ENCODE data around the gene CYP46A1.

Gene CYP46A1

DNA sequence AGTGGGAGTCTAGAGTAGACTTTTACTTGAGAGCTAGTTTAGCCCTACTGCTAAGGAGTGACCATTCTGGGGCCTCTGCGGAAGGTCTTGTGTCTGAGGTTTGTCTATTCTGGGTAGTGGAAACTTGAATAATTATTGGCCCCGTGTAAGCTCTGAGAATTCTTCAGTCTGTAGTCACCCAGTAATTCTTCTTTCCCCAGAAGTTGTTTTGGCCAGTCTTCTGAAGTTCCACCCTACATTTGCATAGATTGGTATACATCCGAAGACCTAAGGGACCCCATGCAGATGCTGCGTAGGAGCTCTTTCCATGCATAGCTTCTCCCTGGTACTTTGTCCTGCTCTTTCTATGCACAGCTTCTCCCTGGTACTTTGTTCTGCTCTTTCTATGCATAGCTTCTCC lies 12.8 kb downstream of the CYP46A1 start:
- Histone ChIP-seq H3K79me2 (ENCODE audit: insufficient read depth, low read depth) (no peaks in the 10 kb centered on the region), H3K36me3 (ENCODE audit: insufficient read depth) (no peaks in the 10 kb centered on the region), H3K9ac (no peak overlapping the region), H3K27ac (no peak overlapping the region), H3K27me3 (ENCODE audit: insufficient read depth, low read depth) (no peaks in the 10 kb centered on the region), H3K4me3 (IDR thresholded peaks at IDR 0.05; ENCODE audit: insufficient read depth, low read depth, low read length) (no peak overlapping the region), H4K20me1 (ENCODE audit: insufficient read depth) (no peaks in the 10 kb centered on the region), H2AFZ (ENCODE audit: low read depth) (no peak overlapping the region), H3K4me1 (ENCODE audit: low read depth, poor library complexity, severe bottlenecking) (no peaks in the 10 kb centered on the region), H3K4me2 (no peak overlapping the region)
- TF ChIP-seq, protein P1, sequence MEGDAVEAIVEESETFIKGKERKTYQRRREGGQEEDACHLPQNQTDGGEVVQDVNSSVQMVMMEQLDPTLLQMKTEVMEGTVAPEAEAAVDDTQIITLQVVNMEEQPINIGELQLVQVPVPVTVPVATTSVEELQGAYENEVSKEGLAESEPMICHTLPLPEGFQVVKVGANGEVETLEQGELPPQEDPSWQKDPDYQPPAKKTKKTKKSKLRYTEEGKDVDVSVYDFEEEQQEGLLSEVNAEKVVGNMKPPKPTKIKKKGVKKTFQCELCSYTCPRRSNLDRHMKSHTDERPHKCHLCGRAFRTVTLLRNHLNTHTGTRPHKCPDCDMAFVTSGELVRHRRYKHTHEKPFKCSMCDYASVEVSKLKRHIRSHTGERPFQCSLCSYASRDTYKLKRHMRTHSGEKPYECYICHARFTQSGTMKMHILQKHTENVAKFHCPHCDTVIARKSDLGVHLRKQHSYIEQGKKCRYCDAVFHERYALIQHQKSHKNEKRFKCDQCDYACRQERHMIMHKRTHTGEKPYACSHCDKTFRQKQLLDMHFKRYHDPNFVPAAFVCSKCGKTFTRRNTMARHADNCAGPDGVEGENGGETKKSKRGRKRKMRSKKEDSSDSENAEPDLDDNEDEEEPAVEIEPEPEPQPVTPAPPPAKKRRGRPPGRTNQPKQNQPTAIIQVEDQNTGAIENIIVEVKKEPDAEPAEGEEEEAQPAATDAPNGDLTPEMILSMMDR (conservative IDR thresholded peaks at IDR 0.05; ENCODE audit: low read depth, low read length) = no peak

DNA sequence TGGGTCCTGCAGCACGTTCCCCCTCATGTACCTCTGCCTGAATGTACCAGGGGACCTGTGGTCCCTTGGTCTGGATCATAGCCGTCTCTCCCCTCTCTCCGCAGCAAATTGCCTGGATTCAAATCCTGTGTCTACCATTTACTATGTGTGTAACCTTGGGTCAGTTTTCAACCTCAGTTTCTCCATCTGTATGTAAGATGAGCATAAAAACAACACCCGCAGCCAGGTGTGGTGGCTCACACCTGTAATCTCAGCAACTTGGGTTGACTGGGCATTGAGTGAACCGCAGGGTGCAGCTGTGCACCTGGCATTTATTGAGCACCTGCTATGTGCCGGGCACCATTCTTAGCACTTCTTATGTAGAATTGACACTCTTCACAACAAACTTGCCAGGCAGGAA lies 14.1 kb downstream of the CYP46A1 start:
- TF ChIP-seq, protein P1 (conservative IDR thresholded peaks at IDR 0.05; ENCODE audit: low read depth, low read length) = no peak
- no peak overlapping the region for H3K9ac ChIP-seq
- no peak overlapping the region for H3K27ac ChIP-seq
- no peaks in the 10 kb centered on the region for H3K4me1 ChIP-seq (ENCODE audit: low read depth, poor library complexity, severe bottlenecking)
- H4K20me1 ChIP-seq (ENCODE audit: insufficient read depth) = no peaks in the 10 kb centered on the region
- no peaks in the 10 kb centered on the region for H3K36me3 ChIP-seq (ENCODE audit: insufficient read depth)
- H2AFZ ChIP-seq (ENCODE audit: low read depth) = no peak overlapping the region
- no peaks in the 10 kb centered on the region for H3K79me2 ChIP-seq (ENCODE audit: insufficient read depth, low read depth)
- H3K4me3 ChIP-seq (IDR thresholded peaks at IDR 0.05; ENCODE audit: insufficient read depth, low read depth, low read length) = no peak overlapping the region
- H3K4me2 ChIP-seq = no peak overlapping the region
- H3K27me3 ChIP-seq (ENCODE audit: insufficient read depth, low read depth) = no peaks in the 10 kb centered on the region

DNA sequence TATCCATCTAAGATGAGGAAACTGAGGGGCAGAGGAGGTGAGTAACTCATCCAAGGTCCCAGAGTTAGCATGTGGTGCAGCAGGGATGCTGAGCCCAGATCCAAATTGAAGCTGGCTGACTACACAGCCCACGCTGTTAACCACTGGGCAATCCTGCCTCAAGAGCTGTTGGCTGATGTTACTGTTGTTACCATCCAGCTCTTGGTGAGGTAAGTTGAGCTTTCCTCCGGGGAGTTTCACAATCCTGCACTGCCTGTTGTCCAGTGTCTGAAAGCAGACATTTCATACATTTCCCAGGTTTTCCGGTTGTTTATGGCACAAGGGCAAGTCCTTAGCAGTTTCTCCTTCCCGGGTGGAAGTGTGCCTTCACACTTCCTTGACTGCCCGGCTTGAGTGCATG lies 14.5 kb downstream of the CYP46A1 start:
- no peaks in the 10 kb centered on the region for H4K20me1 ChIP-seq (ENCODE audit: insufficient read depth)
- no peak overlapping the region for H3K9ac ChIP-seq
- no peaks in the 10 kb centered on the region for H3K27me3 ChIP-seq (ENCODE audit: insufficient read depth, low read depth)
- H3K4me2 ChIP-seq = no peak overlapping the region
- no peak overlapping the region for H3K27ac ChIP-seq
- no peaks in the 10 kb centered on the region for H3K36me3 ChIP-seq (ENCODE audit: insufficient read depth)
- no peak overlapping the region for H2AFZ ChIP-seq (ENCODE audit: low read depth)
- TF ChIP-seq, protein P1 (conservative IDR thresholded peaks at IDR 0.05; ENCODE audit: low read depth, low read length) = no peak
- no peaks in the 10 kb centered on the region for H3K4me1 ChIP-seq (ENCODE audit: low read depth, poor library complexity, severe bottlenecking)
- H3K4me3 ChIP-seq (IDR thresholded peaks at IDR 0.05; ENCODE audit: insufficient read depth, low read depth, low read length) = no peak overlapping the region
- no peaks in the 10 kb centered on the region for H3K79me2 ChIP-seq (ENCODE audit: insufficient read depth, low read depth)

DNA sequence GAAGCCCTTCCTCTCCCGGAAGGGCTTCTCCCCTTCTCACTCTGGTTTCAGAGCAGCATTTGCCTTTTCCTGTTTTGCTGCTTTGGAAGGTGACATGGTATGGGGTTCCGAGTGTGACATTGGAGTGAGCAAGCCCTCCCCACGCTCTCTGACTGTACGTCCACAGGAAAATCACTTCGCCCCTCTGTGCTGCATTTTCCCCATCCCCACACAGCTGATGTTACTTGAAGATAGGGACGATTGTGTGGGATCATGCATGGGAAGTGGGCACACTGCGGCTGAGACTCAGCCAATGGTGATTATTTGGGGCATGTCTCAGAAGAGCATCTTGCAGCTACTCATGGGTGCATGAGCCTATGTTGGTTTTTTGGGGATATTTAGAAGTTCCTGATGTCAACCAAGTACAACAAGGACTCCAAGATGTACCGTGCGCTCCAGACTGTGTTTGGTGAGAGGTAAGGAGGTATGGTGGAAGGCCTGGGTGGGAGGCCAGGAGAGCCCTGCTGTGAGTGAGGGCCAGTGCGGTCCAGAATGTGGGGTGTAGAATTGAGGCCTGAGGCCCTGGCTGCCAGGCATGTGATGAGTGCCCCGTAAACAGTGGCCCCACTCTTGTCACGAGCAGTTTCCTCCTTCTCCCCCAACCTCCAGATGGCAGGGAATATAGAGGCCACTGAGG lies 15.1 kb downstream of the CYP46A1 start:
- no peaks in the 10 kb centered on the region for H3K27me3 ChIP-seq (ENCODE audit: insufficient read depth, low read depth)
- no peak overlapping the region for H2AFZ ChIP-seq (ENCODE audit: low read depth)
- TF ChIP-seq, protein P1 (conservative IDR thresholded peaks at IDR 0.05; ENCODE audit: low read depth, low read length) = no peak
- H3K4me1 ChIP-seq (ENCODE audit: low read depth, poor library complexity, severe bottlenecking) = no peaks in the 10 kb centered on the region
- no peak overlapping the region for H3K27ac ChIP-seq
- H3K4me2 ChIP-seq = no peak overlapping the region
- H3K36me3 ChIP-seq (ENCODE audit: insufficient read depth) = no peaks in the 10 kb centered on the region
- H3K79me2 ChIP-seq (ENCODE audit: insufficient read depth, low read depth) = no peaks in the 10 kb centered on the region
- H4K20me1 ChIP-seq (ENCODE audit: insufficient read depth) = no peaks in the 10 kb centered on the region
- no peak overlapping the region for H3K4me3 ChIP-seq (IDR thresholded peaks at IDR 0.05; ENCODE audit: insufficient read depth, low read depth, low read length)
- H3K9ac ChIP-seq = no peak overlapping the region

All from KMS-11 (cell line).